Spleen (tissue), 7 donors: ENCODE measurements around the gene ERBB4.

Source experiments
- CTCF ChIP-seq, 11 experiments: fragments of 200-600 bp in 7 of 11; fragments of 450-650 bp in 4 of 11; sonication (generic) in 4 of 11; IDR thresholded peaks in 8 of 11; conservative IDR thresholded peaks in 3 of 11; 1 replicate in 7 of 11; 2 replicates in 4 of 11; pipeline versions ENCODE4 v1.4.0 to v1.8.0; 2016 to 2021; ENCODE audit warnings: antibody characterized with exemption in 11 of 11, inconsistent platforms in 4 of 11, mild to moderate bottlenecking in 1 of 11
- POLR2A ChIP-seq, 3 donors: fragments of 450-650 bp; IDR thresholded peaks; one replicate each; pipeline ENCODE4 v1.5.1; 2017; ENCODE audit warnings: antibody characterized with exemption in 3 of 3, mild to moderate bottlenecking in 1 of 3
- POLR2AphosphoS5 ChIP-seq, 3 donors: sonication (generic); formaldehyde crosslinking; IDR thresholded peaks; one replicate each; pipeline ENCODE4 v1.5.1; 2017; ENCODE audit warnings: antibody characterized with exemption in 3 of 3
- donor health status: DM: no; HTN: no; CAD: no; lungs with moderate emphysema.
- donor health status: DM: no; HTN: no; CAD: no.
- donor health status: DM: no; HTN: no; CAD: no.

DNA sequence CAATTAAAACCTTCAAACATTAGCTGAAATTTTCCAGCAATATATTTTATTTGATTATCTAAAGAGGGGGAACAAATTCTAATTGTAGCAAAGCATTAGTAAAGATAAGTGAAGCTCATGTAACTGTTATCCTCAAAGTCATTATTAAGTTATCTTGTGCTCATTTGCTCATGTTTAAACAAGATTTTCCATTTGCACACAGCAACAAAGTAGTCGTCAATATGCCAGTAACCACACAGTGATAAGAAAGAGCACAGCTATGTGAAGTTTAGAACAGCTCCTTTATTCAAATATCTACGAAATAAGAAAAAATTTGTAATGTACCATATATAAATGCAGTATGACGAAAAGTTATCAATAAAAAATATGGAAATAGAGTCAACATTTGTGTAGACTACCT lies 159.5 kb downstream of the ERBB4 start:
- TF ChIP-seq CTCF (IDR thresholded peaks at IDR 0.05 in 8 of 11, conservative IDR thresholded peaks at IDR 0.05 in 3 of 11), result no peak
- TF ChIP-seq POLR2A (IDR thresholded peaks at IDR 0.05), result no peak
- TF ChIP-seq POLR2AphosphoS5 (IDR thresholded peaks at IDR 0.05), result no peak
